Endothelial cell of umbilical vein (primary cell): ENCODE data around the gene ZMYM4. TPM values are rescaled to one million over a fixed set of nuclear protein-coding genes. Genes with fewer than 3 reads are reported as not detected.

Experiments
- BruUV-seq: library from RNA; stranded (reverse); fragments of 400-500 nt; replicated peaks from 2 replicates; lab custom pipeline; 2021; lab: Mats Ljungman, UMichigan
- CTCF ChIA-PET: fragments of 300-600, 350-600 bp; sonication (Branson Sonifier 250); formaldehyde crosslinking; loops from one replicate; lab custom pipeline; 2021; ENCODE audit warnings: antibody characterized with exemption, inconsistent platforms; lab: Charles Lee
- POLR2A ChIA-PET: fragments of 300-600, 350-600 bp; sonication (Branson Sonifier 250); formaldehyde crosslinking; loops from one replicate; lab custom pipeline; 2021; ENCODE audit warnings: antibody characterized with exemption, inconsistent platforms; lab: Charles Lee
- DNase-seq: peaks from one replicate; pipeline ENCODE4 v3.0.0-alpha.2; 2011; ENCODE audit warnings: low read depth, low spot score
- FAIRE-seq: peaks from 2 replicates; lab custom pipeline; 2011; peaks lifted over from hg19 to GRCh38; lab: Jason Lieb, UNC
- H2AFZ ChIP-seq: 2 replicates; pipeline ENCODE4 v1.6.0; 2012; ENCODE audit warnings: low read depth, low read length, control low read depth, inconsistent platforms
- H3K27ac ChIP-seq: 2 replicates; pipeline ENCODE4 v1.5.1; 2011; ENCODE audit warnings: low read depth, mild to moderate bottlenecking, control low read depth, low read length, moderate library complexity; ENCODE audit not compliant: insufficient read depth
- H3K27me3 ChIP-seq, 2 experiments: 2 replicates each; pipeline versions ENCODE4 v1.6.0 to v1.6.1; 2011; ENCODE audit warnings: low read length in 2 of 2, mixed read lengths in 1 of 2; ENCODE audit not compliant: control insufficient read depth in 2 of 2, insufficient read depth in 2 of 2
- H3K36me3 ChIP-seq, 2 experiments: 2 replicates in 1 of 2; 3 replicates in 1 of 2; pipeline ENCODE4 v1.5.1; 2011; ENCODE audit warnings: low read length in 2 of 2, mild to moderate bottlenecking in 1 of 2, moderate library complexity in 1 of 2; ENCODE audit not compliant: control insufficient read depth in 2 of 2, insufficient read depth in 2 of 2; ENCODE audit errors: extremely low read depth in 1 of 2
- H3K4me1 ChIP-seq: 3 replicates; pipeline ENCODE4 v1.5.1; 2011; ENCODE audit warnings: mild to moderate bottlenecking, low read length; ENCODE audit not compliant: control insufficient read depth, insufficient read depth; ENCODE audit errors: extremely low read depth
- H3K4me2 ChIP-seq: 2 replicates; pipeline ENCODE4 v1.6.1; 2011; ENCODE audit warnings: low read length, control low read depth, mixed read lengths; ENCODE audit not compliant: insufficient read depth
- H3K4me3 ChIP-seq, 3 experiments: fragments of 200-600 bp in 1 of 3; sonication (generic), shearing (Covaris generic) in 1 of 3; replicated peaks in 1 of 3; 2 replicates each; pipeline ENCODE4 v1.5.1; 2011 to 2016; ENCODE audit warnings: control low read depth in 3 of 3, low read length in 3 of 3, mild to moderate bottlenecking in 2 of 3, inconsistent platforms in 1 of 3, low read depth in 1 of 3, moderate library complexity in 1 of 3; ENCODE audit not compliant: insufficient read depth in 1 of 3
- H3K79me2 ChIP-seq: 2 replicates; pipeline ENCODE4 v1.6.0; 2012; ENCODE audit warnings: low read length, inconsistent platforms; ENCODE audit not compliant: control insufficient read depth, insufficient read depth
- H3K9ac ChIP-seq: replicated peaks from 2 replicates; pipeline ENCODE3; 2011; ENCODE audit warnings: low read length, control low read depth; ENCODE audit not compliant: insufficient read depth; ENCODE audit errors: extremely low read depth
- H3K9me1 ChIP-seq: replicated peaks from 3 replicates; pipeline ENCODE4 v1.6.0; 2011; ENCODE audit warnings: mild to moderate bottlenecking, low read length; ENCODE audit not compliant: control insufficient read depth, insufficient read depth; ENCODE audit errors: extremely low read depth
- H3K9me3 ChIP-seq: replicated peaks from 2 replicates; pipeline ENCODE4 v1.5.1; 2012; ENCODE audit warnings: low read length, inconsistent platforms; ENCODE audit not compliant: control insufficient read depth, insufficient read depth
- H4K20me1 ChIP-seq: replicated peaks from 2 replicates; pipeline ENCODE3; 2011; ENCODE audit warnings: mild to moderate bottlenecking, low read length; ENCODE audit not compliant: control insufficient read depth, insufficient read depth; ENCODE audit errors: extremely low read depth
- EZH2 ChIP-seq: IDR thresholded peaks from 2 replicates; pipeline ENCODE4 v1.6.1; 2012; ENCODE audit warnings: borderline replicate concordance, low read depth, mild to moderate bottlenecking, moderate library complexity, low read length, inconsistent platforms; ENCODE audit not compliant: severe bottlenecking
- FOS ChIP-seq: IDR thresholded peaks from 2 replicates; pipeline ENCODE4 v1.6.1; 2011; ENCODE audit warnings: mild to moderate bottlenecking, low read length, moderate library complexity, borderline replicate concordance; ENCODE audit not compliant: insufficient read depth
- GATA2 ChIP-seq: IDR thresholded peaks from 2 replicates; pipeline ENCODE4 v1.7.0; 2011; ENCODE audit warnings: low read depth, mild to moderate bottlenecking, moderate library complexity, mixed read lengths, low read length; ENCODE audit not compliant: insufficient read length, insufficient read depth
- JUN ChIP-seq: IDR thresholded peaks from 2 replicates; pipeline ENCODE4 v1.6.1; 2011; ENCODE audit warnings: borderline replicate concordance, low read depth; ENCODE audit not compliant: insufficient read length, insufficient read depth
- MYC ChIP-seq: IDR thresholded peaks from one replicate; pipeline ENCODE4 v1.6.1; 2011; ENCODE audit warnings: mild to moderate bottlenecking, low read depth, low read length
- POLR2A ChIP-seq: IDR thresholded peaks from 2 replicates; pipeline ENCODE4 v1.6.1; 2012; ENCODE audit warnings: low read depth, mild to moderate bottlenecking, control low read depth, low read length
- POLR2AphosphoS5 ChIP-seq: IDR thresholded peaks from 2 replicates; pipeline ENCODE4 v1.6.1; 2012; ENCODE audit warnings: low read depth, mild to moderate bottlenecking, control low read depth, low read length, moderate library complexity; ENCODE audit not compliant: insufficient read depth
- dilution Hi-C: fragments of 300-500 bp; cut with MboI; formaldehyde crosslinking; loops from one replicate; pipeline ENCODE4 v1.15.0; 2019; ENCODE audit warnings: low sequenced_read_pairs; ENCODE audit not compliant: extremely low pct_ligation_motif_present
- intact Hi-C: fragments of 100-400 bp; cut with micrococcal nuclease; formaldehyde crosslinking; loops from one replicate; pipeline ENCODE4 v1.10.0; 2022
- polyA plus RNA-seq, 4 experiments: library from polyadenylated mRNA; depleted of rRNA in 3 of 4; stranded (reverse) in 3 of 4; unstranded in 1 of 4; fragments of >200 nt; gene quantifications; 2 replicates each; pipeline versions ENCODE4 v1.2.1 to v1.2.3, GENCODE V29; 2011 to 2012; ENCODE audit warnings: missing spikeins in 1 of 4
- total RNA-seq: library from RNA; stranded (reverse); gene quantifications from 2 replicates; pipeline ENCODE4 v1.2.3, GENCODE V29; 2021
- TF ChIP-seq, protein P1 (sequence below), 2 donors: IDR thresholded peaks; 1 replicate in 1 of 2; 2 replicates in 1 of 2; pipeline ENCODE4 v1.5.1; 2011; ENCODE audit warnings: low read length in 2 of 2, mild to moderate bottlenecking in 2 of 2, moderate library complexity in 2 of 2, control low read depth in 1 of 2, inconsistent platforms in 1 of 2, low read depth in 1 of 2; ENCODE audit not compliant: insufficient read depth in 1 of 2; ENCODE audit errors: extremely low read depth in 1 of 2
- TF ChIP-seq, protein P2 (sequence below): IDR thresholded peaks from 2 replicates; pipeline ENCODE4 v1.6.1; 2011; ENCODE audit not compliant: insufficient read depth, insufficient read length

Gene ZMYM4
- total and polyA plus RNA-seq, 2 donors (not counting 3 experiments of a cell fraction or from before 2014, with no cell fraction given): 15.3 to 65.0 TPM

DNA sequence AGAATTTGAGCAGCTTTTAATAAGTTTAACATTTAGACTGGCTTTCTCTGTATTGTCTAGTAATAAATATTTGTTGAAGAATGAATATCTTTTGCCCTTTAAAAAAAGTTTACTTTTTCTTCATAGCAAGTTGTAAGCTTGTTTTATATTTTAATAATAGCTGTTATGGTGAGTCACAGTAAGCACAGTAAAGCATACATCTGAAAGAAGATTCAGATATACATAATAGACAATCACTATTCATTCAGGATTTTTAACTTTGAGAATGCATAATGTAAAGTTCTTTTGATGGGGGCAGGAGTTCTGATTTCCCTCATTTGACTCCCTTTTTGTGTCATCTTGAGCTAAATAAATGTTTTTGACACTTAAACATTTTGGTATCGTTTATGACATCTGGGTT is 66.0 kb downstream of the ZMYM4 start:
- Histone ChIP-seq H3K36me3 (no peaks in the 10 kb centered on the region), H2AFZ (no peak overlapping the region)
- CTCF ChIA-PET: interaction anchor here (1.0 to 1.6 kb wide), 2 partner anchors 9 to 11 kb away, joined by 3 to 5 read pairs; no protein-coding TSS in a partner anchor

More for the DNA sequence above, 66.0 kb downstream of the ZMYM4 start:
- TF ChIP-seq POLR2A: no peak
- TF ChIP-seq JUN: no peak
- TF ChIP-seq MYC: no peak
- TF ChIP-seq, protein P1, sequence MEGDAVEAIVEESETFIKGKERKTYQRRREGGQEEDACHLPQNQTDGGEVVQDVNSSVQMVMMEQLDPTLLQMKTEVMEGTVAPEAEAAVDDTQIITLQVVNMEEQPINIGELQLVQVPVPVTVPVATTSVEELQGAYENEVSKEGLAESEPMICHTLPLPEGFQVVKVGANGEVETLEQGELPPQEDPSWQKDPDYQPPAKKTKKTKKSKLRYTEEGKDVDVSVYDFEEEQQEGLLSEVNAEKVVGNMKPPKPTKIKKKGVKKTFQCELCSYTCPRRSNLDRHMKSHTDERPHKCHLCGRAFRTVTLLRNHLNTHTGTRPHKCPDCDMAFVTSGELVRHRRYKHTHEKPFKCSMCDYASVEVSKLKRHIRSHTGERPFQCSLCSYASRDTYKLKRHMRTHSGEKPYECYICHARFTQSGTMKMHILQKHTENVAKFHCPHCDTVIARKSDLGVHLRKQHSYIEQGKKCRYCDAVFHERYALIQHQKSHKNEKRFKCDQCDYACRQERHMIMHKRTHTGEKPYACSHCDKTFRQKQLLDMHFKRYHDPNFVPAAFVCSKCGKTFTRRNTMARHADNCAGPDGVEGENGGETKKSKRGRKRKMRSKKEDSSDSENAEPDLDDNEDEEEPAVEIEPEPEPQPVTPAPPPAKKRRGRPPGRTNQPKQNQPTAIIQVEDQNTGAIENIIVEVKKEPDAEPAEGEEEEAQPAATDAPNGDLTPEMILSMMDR (IDR thresholded peaks at IDR 0.05; ENCODE audit: extremely low read depth in 1 of 2, insufficient read depth in 1 of 2, low read depth in 1 of 2, low read length in 2 of 2): no peak
- no peak for TF ChIP-seq EZH2
- no peak for TF ChIP-seq POLR2AphosphoS5
- no peak for TF ChIP-seq FOS
- TF ChIP-seq GATA2: no peak
- TF ChIP-seq, protein P2, sequence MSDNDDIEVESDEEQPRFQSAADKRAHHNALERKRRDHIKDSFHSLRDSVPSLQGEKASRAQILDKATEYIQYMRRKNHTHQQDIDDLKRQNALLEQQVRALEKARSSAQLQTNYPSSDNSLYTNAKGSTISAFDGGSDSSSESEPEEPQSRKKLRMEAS: no peak
- no peak overlapping the region for H3K4me2 ChIP-seq
- H3K4me1 ChIP-seq: no peaks in the 10 kb centered on the region
- H3K9me3 ChIP-seq: no peaks in the 10 kb centered on the region
- no peak overlapping the region for H3K27ac ChIP-seq
- dilution Hi-C loops: no loop called here
- FAIRE-seq (no peak), DNase-seq (no peak)
- POLR2A ChIA-PET: no interaction called here
- H3K4me3 ChIP-seq: no peak overlapping the region
- H3K9ac ChIP-seq: no peak overlapping the region
- BruUV-seq: no TSS peak
- no peaks in the 10 kb centered on the region for H3K9me1 ChIP-seq
- intact Hi-C loops: no loop called here
- peaks cover 2% of the 10 kb centered on the region for H4K20me1 ChIP-seq
- peaks cover 23% of the 10 kb centered on the region for H3K79me2 ChIP-seq
- H3K27me3 ChIP-seq: no peaks in the 10 kb centered on the region
